Epithelial cell of proximal tubule (primary cell): ENCODE results near the gene CLPTM1L. TPM values are rescaled to one million over a fixed set of nuclear protein-coding genes. Genes with fewer than 3 reads are reported as not detected.
"Not testable (repeated sequence)": the region's sequence is repeated elsewhere in the genome, so short reads cannot be mapped to it uniquely, and the experiment has no call there.

Experiments used
- DNase-seq: peaks from one replicate; pipeline ENCODE4 v3.0.0-alpha.2; 2011; ENCODE audit warnings: low read depth
- H3K4me3 ChIP-seq: 2 replicates; pipeline ENCODE4 v1.5.1; 2011; ENCODE audit warnings: low read depth, mild to moderate bottlenecking, low read length
- CTCF ChIP-seq: conservative IDR thresholded peaks from 2 replicates; pipeline ENCODE4 v1.5.1; 2012; ENCODE audit warnings: low read depth, mild to moderate bottlenecking, low read length
- total RNA-seq: library from RNA; depleted of rRNA; stranded (reverse); fragments of >200 nt; gene quantifications from 2 replicates; pipeline ENCODE4 v1.2.3, GENCODE V29; 2015

The CLPTM1L gene
- total RNA-seq, 1 donor from 2014 or later: 112 TPM

DNA sequence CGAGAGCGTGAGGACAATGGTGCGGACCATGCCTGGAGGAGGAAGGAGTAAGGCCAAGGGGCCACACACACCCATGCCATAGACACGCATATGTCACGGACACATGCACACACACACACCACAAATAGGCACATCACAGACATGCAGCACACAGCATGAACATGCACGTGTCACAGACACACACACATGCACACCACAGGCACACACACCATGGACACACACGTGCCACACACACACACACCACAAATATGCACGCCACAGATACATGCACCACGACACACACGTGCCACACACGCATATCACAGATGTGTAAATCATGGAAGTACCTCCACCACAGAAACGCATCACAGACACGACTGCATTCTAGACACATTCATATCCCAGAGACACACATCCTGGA lies 66.7 kb downstream of the CLPTM1L start:
- no peak overlapping the region for H3K4me3 ChIP-seq
- no peak for DNase-seq
- TF ChIP-seq CTCF: no peak

GRCh38 chr5:1277781-1278180 lies 67.1 kb downstream of the CLPTM1L start:
- no peak for DNase-seq
- TF ChIP-seq CTCF: no peak
- no peak overlapping the region for H3K4me3 ChIP-seq

GRCh38 chr5:1277331-1277730 lies 67.6 kb downstream of the CLPTM1L start:
- DNase-seq: no peak
- TF ChIP-seq CTCF: no peak
- H3K4me3 ChIP-seq: no peak overlapping the region

DNA sequence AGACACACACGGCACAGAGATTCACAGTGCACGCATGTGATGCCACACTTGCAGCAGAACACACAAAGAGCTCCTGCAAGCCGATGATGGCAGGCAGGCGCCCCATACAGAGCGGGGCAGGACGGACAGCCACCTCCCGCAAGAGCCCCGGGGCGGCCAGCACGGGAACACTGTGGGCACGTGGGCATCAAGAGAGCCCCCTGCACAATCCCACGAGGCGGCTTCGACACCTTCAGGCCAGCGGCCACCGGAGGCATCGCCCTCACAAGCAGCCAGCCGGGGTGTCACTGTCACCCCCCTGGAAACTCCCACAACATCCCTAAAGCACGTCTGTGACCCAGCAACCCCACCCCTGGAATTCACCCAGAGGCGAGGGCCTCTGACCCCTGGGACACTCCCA lies 68.0 kb downstream of the CLPTM1L start:
- no peak for DNase-seq
- no peak overlapping the region for H3K4me3 ChIP-seq
- no peak for TF ChIP-seq CTCF

DNA sequence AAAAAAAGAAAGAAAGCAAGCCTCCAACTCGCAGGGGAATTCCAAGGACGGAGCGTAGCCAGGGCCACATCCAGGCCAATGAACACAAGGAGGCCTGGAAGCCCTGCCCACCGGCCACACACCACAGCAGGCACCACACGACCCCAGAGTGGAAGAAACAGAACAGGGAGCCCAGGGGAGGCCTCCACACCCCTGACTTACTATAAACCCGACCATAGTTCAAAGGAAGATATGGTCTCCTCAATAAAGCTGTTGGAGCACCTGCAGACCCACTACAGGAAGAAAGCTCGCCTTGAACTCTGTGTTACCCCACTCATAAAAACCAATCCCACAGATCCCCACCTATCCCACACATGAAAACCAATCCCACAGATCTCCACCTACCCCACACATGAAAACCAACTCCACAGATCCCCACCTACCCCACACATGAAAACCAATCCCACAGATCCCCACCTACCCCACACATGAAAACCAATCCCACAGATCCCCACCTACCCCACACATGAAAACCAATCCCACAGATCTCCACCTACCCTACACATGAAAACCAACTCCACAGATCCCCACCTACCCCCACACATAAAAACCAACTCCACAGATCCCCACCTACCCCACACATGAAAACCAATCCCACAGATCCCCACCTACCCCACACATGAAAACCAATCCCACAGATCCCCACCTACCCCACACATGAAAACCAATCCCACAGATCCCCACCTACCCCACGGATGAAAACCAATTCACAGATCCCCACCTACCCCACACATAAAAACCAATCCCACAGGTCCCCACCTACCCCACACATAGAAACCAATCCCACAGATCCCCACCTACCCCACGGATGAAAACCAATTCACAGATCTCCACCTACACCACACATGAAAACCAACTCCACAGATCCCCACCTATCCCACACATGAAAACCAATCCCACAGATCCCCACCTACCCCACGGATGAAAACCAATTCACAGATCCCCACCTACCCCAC lies 69.2 kb downstream of the CLPTM1L start:
- not testable (repeated sequence) for H3K4me3 ChIP-seq, DNase-seq

DNA sequence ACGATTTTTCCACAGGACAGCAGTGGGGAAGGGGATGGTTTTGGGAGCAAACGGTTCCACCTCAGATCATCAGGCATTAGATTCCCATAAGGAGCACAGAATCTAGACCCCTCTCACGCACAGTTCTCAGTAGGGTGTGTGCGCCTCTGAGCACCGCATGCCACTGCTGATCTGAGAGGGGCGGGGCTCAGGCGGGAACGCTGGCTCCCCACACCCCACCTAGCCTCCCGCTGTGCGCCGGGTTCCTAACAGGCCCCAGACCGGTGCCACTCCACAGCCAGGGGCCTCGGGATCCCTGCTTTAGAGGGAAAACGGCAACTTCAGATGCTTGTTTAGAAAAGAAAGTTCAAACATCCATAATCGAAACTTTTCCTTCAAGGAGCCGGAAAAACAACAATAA lies 70.4 kb downstream of the CLPTM1L start:
- no peak for TF ChIP-seq CTCF
- no peak for DNase-seq
- no peak overlapping the region for H3K4me3 ChIP-seq

DNA sequence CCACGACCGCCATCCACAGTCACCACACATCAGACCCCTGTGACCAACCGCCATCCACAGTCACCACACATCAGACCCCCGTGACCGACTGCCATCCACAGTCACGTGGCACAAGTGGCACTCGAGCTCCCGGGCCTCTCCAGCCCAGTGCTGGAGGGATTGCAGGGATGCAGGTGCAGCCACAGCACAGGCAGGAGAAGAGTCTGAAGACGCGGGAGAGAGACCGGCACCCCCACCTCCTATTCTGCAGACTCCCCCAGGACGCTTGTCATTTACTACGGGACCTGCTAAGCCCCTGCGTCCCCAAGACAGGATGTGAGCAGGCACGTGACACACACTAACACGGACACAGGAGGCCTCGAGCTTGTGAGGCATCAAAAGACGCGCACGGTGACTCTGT lies 71.2 kb downstream of the CLPTM1L start:
- DNase-seq: no peak
- no peak for TF ChIP-seq CTCF
- no peak overlapping the region for H3K4me3 ChIP-seq
